Measurements from ENCODE around the gene MYL6. TPM values are rescaled to one million over a fixed set of nuclear protein-coding genes. Genes with fewer than 3 reads are reported as not detected.
A peak's percentile ranks its signal among the peaks of the same experiment; 100 is the strongest.

Gene MYL6
- total RNA-seq, 1 experiment from 2014 or later, result 554 TPM

DNA sequence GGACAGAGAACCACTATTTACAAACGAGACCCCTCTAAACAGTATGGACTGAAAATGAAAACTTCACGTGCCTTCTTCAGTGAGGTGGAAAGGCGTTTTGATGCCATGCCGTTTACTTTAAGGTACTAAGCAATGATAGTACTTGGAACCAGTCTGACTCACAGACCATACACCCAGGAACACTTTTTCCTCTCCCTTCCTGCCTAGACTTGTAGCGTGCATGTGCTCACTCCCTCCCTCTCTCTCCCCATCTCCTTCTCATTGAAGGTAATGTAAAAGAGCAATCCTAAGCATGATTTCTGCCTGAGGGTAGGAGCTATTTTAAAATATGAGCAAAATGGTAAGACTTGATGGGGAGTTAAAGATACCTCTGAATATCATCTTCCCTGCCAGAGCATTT, 47.6 kb upstream of the MYL6 start:
- Histone ChIP-seq H3K4me3 (replicated peaks in 1 of 2; ENCODE audit: low read depth in 1 of 2, low read length in 2 of 2) (no peak overlapping the region), H3K36me3 (ENCODE audit: control insufficient read depth in 1 of 2, insufficient read depth in 2 of 2, low read length in 2 of 2) (peaks cover 46 to 75% of the 10 kb centered on the region in 2 experiments), H3K4me1 (ENCODE audit: control insufficient read depth in 1 of 2, insufficient read depth in 2 of 2, low read length in 2 of 2) (peaks cover 13 to 24% of the 10 kb centered on the region in 2 experiments), H3K9me3 (ENCODE audit: control insufficient read depth in 1 of 2, insufficient read depth in 1 of 2, low read depth in 1 of 2, low read length in 2 of 2) (no peaks in the 10 kb centered on the region), H4K20me1 (ENCODE audit: insufficient read depth) (peaks cover 7% of the 10 kb centered on the region; the same call in 1 of the 2 replicates), H2AFZ (ENCODE audit: low read depth, low read length, poor library complexity, severe bottlenecking) (no peak overlapping the region), H3K79me2 (ENCODE audit: insufficient read depth, low read length) (peaks cover 51% of the 10 kb centered on the region), H3K9ac (ENCODE audit: low read length) (no peak overlapping the region), H3K27me3 (ENCODE audit: insufficient read depth, low read length) (no peaks in the 10 kb centered on the region), H3K4me2 (ENCODE audit: low read length) (no peak overlapping the region), H3K9me2 (ENCODE audit: insufficient read depth) (no peaks in the 10 kb centered on the region), H3K27ac (ENCODE audit: low read depth, low read length) (no peak overlapping the region)
- ChIA-PET RAD21 (ENCODE audit: low non-redundant PET in 1 of 2, low total read pairs in 2 of 2, uncharacterized antibody in 2 of 2, unreplicated experiment in 2 of 2) (no interaction called here), POLR2A (interaction anchor here (0.6 kb wide), 1 partner anchor 119 kb away, joined by 3 read pairs; no protein-coding TSS in a partner anchor), CTCF (no interaction called here)
- no peak for ATAC-seq
- intact Hi-C loops (cut with micrococcal nuclease), result loop anchor here (10.0 kb wide), 1 partner anchor 376 kb away; no protein-coding TSS in a partner anchor
- DNase-seq (ENCODE audit: low read depth, low spot score), result no peak
- no peak for TF ChIP-seq SIN3A (IDR thresholded peaks at IDR 0.05; ENCODE audit: low read depth)
- BruUV-seq (replicated peaks), result no TSS peak

DNA sequence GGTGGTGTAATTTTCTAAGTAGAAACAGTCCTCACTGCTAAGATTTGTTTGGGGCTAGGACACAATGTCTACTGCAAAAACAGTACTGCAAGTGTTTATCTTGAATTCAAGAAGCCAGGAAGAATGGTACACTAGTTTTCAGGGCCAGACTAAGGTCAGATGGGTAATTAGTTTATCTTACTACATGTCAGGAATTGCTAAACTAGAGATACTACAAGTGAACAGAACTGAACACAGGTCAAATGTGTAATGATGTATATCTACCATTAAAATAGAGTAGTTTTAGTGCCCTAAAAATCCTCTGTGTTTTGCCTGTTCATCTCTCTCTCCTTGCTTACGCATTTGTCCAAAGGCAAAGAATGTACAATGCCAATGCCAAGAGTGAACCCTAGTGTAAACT, 44.1 kb upstream of the MYL6 start:
- Histone ChIP-seq H2AFZ (ENCODE audit: low read depth, low read length, poor library complexity, severe bottlenecking) (no peak overlapping the region), H3K9ac (ENCODE audit: low read length) (0 out of 2 replicates have a peak overlapping the region, but pooled peaks have one; percentile 1), H3K27ac (ENCODE audit: low read depth, low read length) (peak overlapping the region; percentile 13; the same call in 1 of the 2 replicates), H3K27me3 (ENCODE audit: insufficient read depth, low read length) (no peaks in the 10 kb centered on the region), H4K20me1 (ENCODE audit: insufficient read depth) (no peaks in the 10 kb centered on the region), H3K4me2 (ENCODE audit: low read length) (no peak overlapping the region), H3K4me3 (replicated peaks in 1 of 2; ENCODE audit: low read depth in 1 of 2, low read length in 2 of 2) (no peak overlapping the region), H3K36me3 (ENCODE audit: control insufficient read depth in 1 of 2, insufficient read depth in 2 of 2, low read length in 2 of 2) (peaks cover 30 to 50% of the 10 kb centered on the region in 2 experiments), H3K79me2 (ENCODE audit: insufficient read depth, low read length) (peaks cover 33% of the 10 kb centered on the region), H3K9me2 (ENCODE audit: insufficient read depth) (no peaks in the 10 kb centered on the region), H3K4me1 (ENCODE audit: control insufficient read depth in 1 of 2, insufficient read depth in 2 of 2, low read length in 2 of 2) (peaks cover 11 to 19% of the 10 kb centered on the region in 2 experiments), H3K9me3 (ENCODE audit: control insufficient read depth in 1 of 2, insufficient read depth in 1 of 2, low read depth in 1 of 2, low read length in 2 of 2) (no peaks in the 10 kb centered on the region)
- intact Hi-C loops (cut with micrococcal nuclease), result loop anchor here (10.0 kb wide), 1 partner anchor 379 kb away; no protein-coding TSS in a partner anchor
- RAD21 ChIA-PET (ENCODE audit: low non-redundant PET in 1 of 2, low total read pairs in 2 of 2, uncharacterized antibody in 2 of 2, unreplicated experiment in 2 of 2), result no interaction called here
- BruUV-seq (replicated peaks), result no TSS peak
- no peak for ATAC-seq
- CTCF ChIA-PET, result interaction anchor here (2.2 kb wide), 1 partner anchor 10 kb away, joined by 5 read pairs; the partner anchor contains the start of gene PA2G4
- DNase-seq (ENCODE audit: low read depth, low spot score), result no peak
- POLR2A ChIA-PET, result interaction anchor here (1.5 to 2.6 kb wide), 2 partner anchors 10 to 15 kb away, joined by 3 to 16 read pairs; partner anchors contain the start of gene PA2G4
- TF ChIP-seq, protein P1, sequence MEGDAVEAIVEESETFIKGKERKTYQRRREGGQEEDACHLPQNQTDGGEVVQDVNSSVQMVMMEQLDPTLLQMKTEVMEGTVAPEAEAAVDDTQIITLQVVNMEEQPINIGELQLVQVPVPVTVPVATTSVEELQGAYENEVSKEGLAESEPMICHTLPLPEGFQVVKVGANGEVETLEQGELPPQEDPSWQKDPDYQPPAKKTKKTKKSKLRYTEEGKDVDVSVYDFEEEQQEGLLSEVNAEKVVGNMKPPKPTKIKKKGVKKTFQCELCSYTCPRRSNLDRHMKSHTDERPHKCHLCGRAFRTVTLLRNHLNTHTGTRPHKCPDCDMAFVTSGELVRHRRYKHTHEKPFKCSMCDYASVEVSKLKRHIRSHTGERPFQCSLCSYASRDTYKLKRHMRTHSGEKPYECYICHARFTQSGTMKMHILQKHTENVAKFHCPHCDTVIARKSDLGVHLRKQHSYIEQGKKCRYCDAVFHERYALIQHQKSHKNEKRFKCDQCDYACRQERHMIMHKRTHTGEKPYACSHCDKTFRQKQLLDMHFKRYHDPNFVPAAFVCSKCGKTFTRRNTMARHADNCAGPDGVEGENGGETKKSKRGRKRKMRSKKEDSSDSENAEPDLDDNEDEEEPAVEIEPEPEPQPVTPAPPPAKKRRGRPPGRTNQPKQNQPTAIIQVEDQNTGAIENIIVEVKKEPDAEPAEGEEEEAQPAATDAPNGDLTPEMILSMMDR (IDR thresholded peaks at IDR 0.05 in 2 of 3, conservative IDR thresholded peaks at IDR 0.05 in 1 of 3; ENCODE audit: borderline replicate concordance in 1 of 3, insufficient read depth in 1 of 3, low read depth in 2 of 3, low read length in 2 of 3), result no peak
- TF ChIP-seq TCF7L2 (IDR thresholded peaks at IDR 0.05; ENCODE audit: borderline replicate concordance, extremely low read depth, insufficient read depth, insufficient read length), result no peak
- no peak for TF ChIP-seq ELF1 (IDR thresholded peaks at IDR 0.05; ENCODE audit: borderline replicate concordance, low read depth)
- no peak for TF ChIP-seq EZH2phosphoT487 (IDR thresholded peaks at IDR 0.05; ENCODE audit: borderline replicate concordance)
- TF ChIP-seq, protein P2, sequence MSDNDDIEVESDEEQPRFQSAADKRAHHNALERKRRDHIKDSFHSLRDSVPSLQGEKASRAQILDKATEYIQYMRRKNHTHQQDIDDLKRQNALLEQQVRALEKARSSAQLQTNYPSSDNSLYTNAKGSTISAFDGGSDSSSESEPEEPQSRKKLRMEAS (IDR thresholded peaks at IDR 0.05), result no peak
- no peak for TF ChIP-seq CBX3 (IDR thresholded peaks at IDR 0.05; ENCODE audit: low read depth)
- no peak for TF ChIP-seq ZNF274 (IDR thresholded peaks at IDR 0.05; ENCODE audit: low read depth, low read length)
- no peak for TF ChIP-seq JUND (IDR thresholded peaks at IDR 0.05)
- no peak for TF ChIP-seq FOSL1 (IDR thresholded peaks at IDR 0.05; ENCODE audit: low read depth)
- no peak for TF ChIP-seq EZH2 (IDR thresholded peaks at IDR 0.05)
- no peak for TF ChIP-seq ZFX (IDR thresholded peaks at IDR 0.05)
- TF ChIP-seq RAD21 (IDR thresholded peaks at IDR 0.05; ENCODE audit: low read depth), result no peak
- no peak for TF ChIP-seq YY1 (IDR thresholded peaks at IDR 0.05; ENCODE audit: extremely low read depth, insufficient replicate concordance, low read depth, low read length)
- TF ChIP-seq, protein P3, sequence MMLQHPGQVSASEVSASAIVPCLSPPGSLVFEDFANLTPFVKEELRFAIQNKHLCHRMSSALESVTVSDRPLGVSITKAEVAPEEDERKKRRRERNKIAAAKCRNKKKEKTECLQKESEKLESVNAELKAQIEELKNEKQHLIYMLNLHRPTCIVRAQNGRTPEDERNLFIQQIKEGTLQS (IDR thresholded peaks at IDR 0.05), result no peak
- no peak for TF ChIP-seq SRF (IDR thresholded peaks at IDR 0.05; ENCODE audit: low read depth)
- TF ChIP-seq SP1 (IDR thresholded peaks at IDR 0.05; ENCODE audit: low read depth), result no peak

Data from HCT116 (cell line).